K562 (cell line): Measurements from ENCODE around the gene TFEB. TPM values are rescaled to one million over a fixed set of nuclear protein-coding genes. Genes with fewer than 3 reads are reported as not detected.

Experiments
- ASH1L ChIP-seq: fragments of 450-650 bp; IDR thresholded peaks from 2 replicates; pipeline ENCODE4 v1.6.1; 2018; ENCODE audit warnings: borderline replicate concordance, mild to moderate bottlenecking, low read depth; ENCODE audit not compliant: partially characterized antibody
- ATF1 ChIP-seq, 2 experiments: fragments of 450-650 bp in 1 of 2; IDR thresholded peaks; 2 replicates each; pipeline ENCODE4 v1.6.1; 2016; ENCODE audit warnings: missing compliant biosample characterization in 1 of 2, missing genetic modification characterization in 1 of 2
- ETV6 ChIP-seq, 3 experiments: fragments of 150-350 bp in 1 of 3; sonication (generic) in 1 of 3; formaldehyde crosslinking in 1 of 3; IDR thresholded peaks; 2 replicates each; pipeline versions ENCODE4 v1.6.1 to v1.8.0; 2014 to 2022; ENCODE audit warnings: borderline replicate concordance in 2 of 3, low read depth in 2 of 3, antibody characterized with exemption in 1 of 3, low read length in 1 of 3, mild to moderate bottlenecking in 1 of 3, missing genetic modification reagents in 1 of 3
- POLR2G ChIP-seq: fragments of 200-400 bp; formaldehyde crosslinking; IDR thresholded peaks from 2 replicates; pipeline ENCODE4 v1.6.1; 2017; ENCODE audit warnings: low read depth, mild to moderate bottlenecking, antibody characterized with exemption, low read length, moderate library complexity
- RB1 ChIP-seq: fragments of 450-650 bp; IDR thresholded peaks from 2 replicates; pipeline ENCODE4 v1.6.1; 2017; ENCODE audit warnings: low read depth, mild to moderate bottlenecking
- SIN3B ChIP-seq: fragments of 450-650 bp; IDR thresholded peaks from 2 replicates; pipeline ENCODE4 v1.6.1; 2017; ENCODE audit warnings: low read depth, mild to moderate bottlenecking, moderate library complexity
- TBL1XR1 ChIP-seq, 2 experiments: IDR thresholded peaks; 2 replicates each; pipeline ENCODE4 v1.6.1; 2012; ENCODE audit warnings: improper control_type of control experiment in 2 of 2, low read length in 2 of 2, mild to moderate bottlenecking in 1 of 2
- TOE1 ChIP-seq, 2 experiments: fragments of 450-650 bp in 1 of 2; sonication (generic) in 1 of 2; formaldehyde crosslinking in 1 of 2; IDR thresholded peaks; 2 replicates each; pipeline versions ENCODE4 v1.7.1 to v1.8.0; 2016 to 2022; ENCODE audit warnings: borderline replicate concordance in 2 of 2, mild to moderate bottlenecking in 2 of 2, antibody characterized with exemption in 1 of 2, inconsistent platforms in 1 of 2, low read depth in 1 of 2, missing genetic modification reagents in 1 of 2, moderate library complexity in 1 of 2
- YY1 ChIP-seq, 3 experiments: IDR thresholded peaks; 2 replicates each; pipeline ENCODE4 v1.6.1; 2011; ENCODE audit warnings: low read length in 2 of 3, mild to moderate bottlenecking in 2 of 3, moderate library complexity in 2 of 3, borderline replicate concordance in 1 of 3, control low read depth in 1 of 3, low read depth in 1 of 3; ENCODE audit not compliant: insufficient read depth in 3 of 3, insufficient replicate concordance in 2 of 3, control insufficient read depth in 1 of 3, insufficient read length in 1 of 3; ENCODE audit errors: extremely low read depth in 1 of 3
- ZBED1 ChIP-seq: IDR thresholded peaks from 2 replicates; pipeline ENCODE4 v1.6.1; 2014
- ZFP36 ChIP-seq: fragments of 150-350 bp; IDR thresholded peaks from 2 replicates; pipeline ENCODE4 v1.6.1; 2018; ENCODE audit warnings: low read length, low read depth; ENCODE audit not compliant: partially characterized antibody
- ZNF121 ChIP-seq: sonication (generic); formaldehyde crosslinking; conservative IDR thresholded peaks from 2 replicates; pipeline ENCODE4 v1.8.0; 2022; ENCODE audit warnings: missing genetic modification reagents
- ZNF143 ChIP-seq: sonication (generic); formaldehyde crosslinking; IDR thresholded peaks from 2 replicates; pipeline ENCODE4 v1.9.0; 2022; ENCODE audit warnings: mild to moderate bottlenecking, missing genetic modification reagents
- ZNF384 ChIP-seq: IDR thresholded peaks from 2 replicates; pipeline ENCODE4 v1.6.1; 2012; ENCODE audit warnings: low read depth, low read length, improper control_type of control experiment
- ZNF583 ChIP-seq: fragments of 250-450 bp; sonication (Bioruptor Pico); IDR thresholded peaks from 2 replicates; pipeline ENCODE4 v1.4.0; 2020
- ZNF644 ChIP-seq: fragments of 200-800 bp; sonication (Bioruptor generic); IDR thresholded peaks from 2 replicates; pipeline ENCODE4 v1.6.1; 2016; ENCODE audit warnings: low read depth, missing genetic modification characterization, missing compliant biosample characterization
- ZNF76 ChIP-seq: fragments of 250-450 bp; sonication (Bioruptor Pico); IDR thresholded peaks from 2 replicates; pipeline ENCODE4 v1.4.0; 2020; ENCODE audit warnings: mild to moderate bottlenecking, moderate library complexity, borderline replicate concordance
- ZNF764 ChIP-seq: fragments of 250-450 bp; sonication (Bioruptor Pico); IDR thresholded peaks from 2 replicates; pipeline ENCODE4 v1.4.0; 2020; ENCODE audit warnings: low read depth, mild to moderate bottlenecking, moderate library complexity
- polyA plus RNA-seq, 8 experiments: library from polyadenylated mRNA; depleted of rRNA in 4 of 8; stranded (reverse) in 5 of 8; unstranded in 3 of 8; fragments of >200 nt; fragmentation: Nextera tagmentation in 2 of 8; fragmentation: Illumina TruSeq in 1 of 8; extraction: Ambion mirVana in 2 of 8; extraction: Trizol in 1 of 8; gene quantifications; 2 replicates each; pipeline versions ENCODE4 v1.2.1 to v1.2.3, GENCODE V29; 2011 to 2014; ENCODE audit warnings: inconsistent platforms in 1 of 8, missing spikeins in 1 of 8
- total RNA-seq, 7 experiments: library from RNA; depleted of rRNA in 6 of 7; stranded (reverse); fragments of >200 nt in 6 of 7; fragmentation: Illumina TruSeq in 2 of 7; extraction: Trizol in 2 of 7; gene quantifications; 2 replicates each; pipeline versions ENCODE4 v1.2.1 to v1.2.3, GENCODE V29; 2011 to 2021; ENCODE audit warnings: low replicate concordance in 1 of 7
- TF ChIP-seq, protein P1 (sequence below): fragments of 450-650 bp; formaldehyde crosslinking; IDR thresholded peaks from 2 replicates; pipeline ENCODE4 v1.4.0; 2020; ENCODE audit warnings: mild to moderate bottlenecking, moderate library complexity
- TF ChIP-seq, protein P2 (sequence below), 2 experiments: IDR thresholded peaks in 1 of 2; conservative IDR thresholded peaks in 1 of 2; 2 replicates each; pipeline ENCODE4 v1.6.1; 2016; ENCODE audit warnings: low read depth in 2 of 2, mild to moderate bottlenecking in 1 of 2, missing compliant biosample characterization in 1 of 2, missing genetic modification characterization in 1 of 2, moderate library complexity in 1 of 2

Gene TFEB
- total and polyA plus RNA-seq, 9 of the 15 experiments (the other 6 are each of a cell fraction or from before 2014, with no cell fraction given), result 0.04 to 4.7 (median 2.0) TPM

DNA sequence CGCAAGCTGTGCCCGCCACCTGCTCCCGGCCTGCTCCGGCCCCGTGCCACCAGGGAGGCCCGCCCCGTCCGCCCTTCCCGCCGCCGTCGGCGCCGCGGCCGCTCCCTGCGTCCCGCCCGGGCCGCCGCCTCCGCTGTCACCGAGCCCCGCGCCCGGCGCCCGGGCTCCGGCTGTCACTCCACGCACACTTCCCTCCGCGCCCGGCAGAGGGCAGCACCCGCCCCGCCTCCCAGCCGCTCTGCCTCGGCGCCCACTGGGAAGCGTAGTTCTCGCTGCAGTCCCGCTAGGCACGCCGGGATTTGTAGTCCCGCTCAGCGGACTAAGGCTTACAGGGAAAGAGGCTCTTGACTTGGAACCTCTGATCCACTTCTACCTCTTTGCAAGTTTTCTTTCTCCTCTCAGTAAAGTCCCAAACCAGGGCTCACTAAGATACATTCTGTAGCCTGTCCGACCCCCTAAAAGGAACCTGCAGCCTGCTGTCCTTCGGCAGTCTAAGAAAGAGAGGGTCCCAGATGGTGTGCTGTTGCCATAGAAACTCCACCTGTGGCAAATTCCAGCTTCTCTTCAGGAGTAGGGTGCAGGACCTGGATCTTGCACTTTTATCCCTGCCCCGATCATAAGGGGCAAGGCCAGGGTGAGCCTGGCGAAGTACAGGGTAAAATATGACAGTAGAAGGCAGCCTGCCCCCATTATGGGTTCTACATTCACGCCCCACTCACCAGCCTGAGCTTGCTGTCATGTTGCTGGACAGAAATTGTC lies at the start of gene TFEB (continued):
- TF ChIP-seq SIN3B (peak; percentile 60; the same call in 1 of the 2 replicates), ATF1 (CRISPR knock-in tag; IDR thresholded peaks at IDR 0.05) (no peak), ATF1 (tag; IDR thresholded peaks at IDR 0.05) (peak; percentile 51), ZNF583 (CRISPR knock-in tag) (0 out of 2 replicates have a peak, but pooled peaks have one; percentile 27), ZNF121 (CRISPR knock-in tag) (no peak), ZNF644 (peak; percentile 69; the same call in 1 of the 2 replicates), ZFP36 (no peak), ZNF143 (peak; percentile 95), RB1 (peak; percentile 99), ETV6 (IDR thresholded peaks at IDR 0.05; ENCODE audit: borderline replicate concordance in 1 of 2, low read depth in 2 of 2, low read length in 1 of 2) (0 out of 4 replicates have a peak, but pooled peaks of 1 of the 2 experiments have one; percentile 53), ETV6 (CRISPR knock-in tag; IDR thresholded peaks at IDR 0.05; ENCODE audit: borderline replicate concordance) (no peak), ZNF384 (0 out of 2 replicates have a peak, but pooled peaks have one; percentile 28), ASH1L (no peak), POLR2G (peak; percentile 10; the same call in 1 of the 2 replicates), YY1 (IDR thresholded peaks at IDR 0.05; ENCODE audit: borderline replicate concordance in 1 of 3, control insufficient read depth in 1 of 3, extremely low read depth in 1 of 3, insufficient read depth in 3 of 3, insufficient read length in 1 of 3, insufficient replicate concordance in 2 of 3, low read depth in 1 of 3, low read length in 2 of 3) (peak in 2 of 3 experiments; percentile 59 to 75), TOE1 (IDR thresholded peaks at IDR 0.05; ENCODE audit: borderline replicate concordance) (no peak), TOE1 (CRISPR knock-in tag; IDR thresholded peaks at IDR 0.05; ENCODE audit: borderline replicate concordance, low read depth) (peak; percentile 60; the same call in 1 of the 2 replicates), TBL1XR1 (IDR thresholded peaks at IDR 0.05; ENCODE audit: low read length in 2 of 2) (0 out of 4 replicates have a peak, but pooled peaks of 1 of the 2 experiments have one; percentile 68), ZNF76 (0 out of 2 replicates have a peak, but pooled peaks have one; percentile 73), ZBED1 (no peak), ZNF764 (CRISPR knock-in tag) (no peak)
- TF ChIP-seq, protein P1, sequence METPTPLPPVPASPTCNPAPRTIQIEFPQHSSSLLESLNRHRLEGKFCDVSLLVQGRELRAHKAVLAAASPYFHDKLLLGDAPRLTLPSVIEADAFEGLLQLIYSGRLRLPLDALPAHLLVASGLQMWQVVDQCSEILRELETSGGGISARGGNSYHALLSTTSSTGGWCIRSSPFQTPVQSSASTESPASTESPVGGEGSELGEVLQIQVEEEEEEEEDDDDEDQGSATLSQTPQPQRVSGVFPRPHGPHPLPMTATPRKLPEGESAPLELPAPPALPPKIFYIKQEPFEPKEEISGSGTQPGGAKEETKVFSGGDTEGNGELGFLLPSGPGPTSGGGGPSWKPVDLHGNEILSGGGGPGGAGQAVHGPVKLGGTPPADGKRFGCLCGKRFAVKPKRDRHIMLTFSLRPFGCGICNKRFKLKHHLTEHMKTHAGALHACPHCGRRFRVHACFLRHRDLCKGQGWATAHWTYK, result peak; percentile 87; the same call in 1 of the 2 replicates
- TF ChIP-seq, protein P2, sequence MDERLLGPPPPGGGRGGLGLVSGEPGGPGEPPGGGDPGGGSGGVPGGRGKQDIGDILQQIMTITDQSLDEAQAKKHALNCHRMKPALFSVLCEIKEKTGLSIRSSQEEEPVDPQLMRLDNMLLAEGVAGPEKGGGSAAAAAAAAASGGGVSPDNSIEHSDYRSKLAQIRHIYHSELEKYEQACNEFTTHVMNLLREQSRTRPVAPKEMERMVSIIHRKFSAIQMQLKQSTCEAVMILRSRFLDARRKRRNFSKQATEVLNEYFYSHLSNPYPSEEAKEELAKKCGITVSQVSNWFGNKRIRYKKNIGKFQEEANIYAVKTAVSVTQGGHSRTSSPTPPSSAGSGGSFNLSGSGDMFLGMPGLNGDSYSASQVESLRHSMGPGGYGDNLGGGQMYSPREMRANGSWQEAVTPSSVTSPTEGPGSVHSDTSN (CRISPR knock-in tag; IDR thresholded peaks at IDR 0.05; ENCODE audit: low read depth), result peak; percentile 69
- TF ChIP-seq, protein P2 (tag; conservative IDR thresholded peaks at IDR 0.05; ENCODE audit: low read depth), result no peak
